ENCODE results near the gene SCRN1. TPM values are rescaled to one million over a fixed set of nuclear protein-coding genes. Genes with fewer than 3 reads are reported as not detected.
"Not testable (repeated sequence)": the region's sequence is repeated elsewhere in the genome, so short reads cannot be mapped to it uniquely, and the experiment has no call there.

The SCRN1 gene
- total RNA-seq, 2 donors from 2014 or later, result 1.3 to 2.1 TPM

- H3K36me3 Mint-ChIP-seq, result no peaks in the 10 kb centered on the region
- DNase-seq (ENCODE audit: low spot score in 2 of 2) (no peak), ATAC-seq (peak in 1 of 2 donors; percentile 41)
- no peaks in the 10 kb centered on the region for H3K9me3 Mint-ChIP-seq
- no peak overlapping the region for H3K27ac Mint-ChIP-seq
Measured at GRCh38 chr7:29977886-29978651, 11.5 kb downstream of the SCRN1 start.

- ATAC-seq (no peak), DNase-seq (ENCODE audit: low spot score in 2 of 2) (no peak)
- Mint-ChIP-seq H3K9me3 (no peaks in the 10 kb centered on the region), H3K27ac (no peak overlapping the region), H3K36me3 (no peaks in the 10 kb centered on the region)
Measured at GRCh38 chr7:29976673-29977415, 12.8 kb downstream of the SCRN1 start.

- H3K9me3 Mint-ChIP-seq, result no peaks in the 10 kb centered on the region
- DNase-seq (ENCODE audit: low spot score in 2 of 2) (no peak), ATAC-seq (no peak)
- no peaks in the 10 kb centered on the region for H3K36me3 Mint-ChIP-seq
- H3K27ac Mint-ChIP-seq, result no peak overlapping the region
Measured at GRCh38 chr7:29976266-29976665, 13.3 kb downstream of the SCRN1 start.

GRCh38 chr7:29975561-29975960 lies 14.0 kb downstream of the SCRN1 start:
- ATAC-seq (no peak), DNase-seq (ENCODE audit: low spot score in 2 of 2) (no peak)
- H3K36me3 Mint-ChIP-seq, result no peaks in the 10 kb centered on the region
- H3K9me3 Mint-ChIP-seq, result no peaks in the 10 kb centered on the region
- no peak overlapping the region for H3K27ac Mint-ChIP-seq

- ATAC-seq (no peak), DNase-seq (ENCODE audit: low spot score in 2 of 2) (no peak)
- no peak overlapping the region for H3K27ac Mint-ChIP-seq
- H3K36me3 Mint-ChIP-seq, result no peaks in the 10 kb centered on the region
- H3K9me3 Mint-ChIP-seq, result no peaks in the 10 kb centered on the region
Measured at GRCh38 chr7:29974286-29974685, 15.3 kb downstream of the SCRN1 start.

GRCh38 chr7:29972315-29972669 lies 17.3 kb downstream of the SCRN1 start:
- Mint-ChIP-seq H3K36me3 (no peaks in the 10 kb centered on the region), H3K27ac (no peak overlapping the region), H3K9me3 (no peaks in the 10 kb centered on the region)
- ATAC-seq (no peak), DNase-seq (ENCODE audit: low spot score in 2 of 2) (no peak)

GRCh38 chr7:29971566-29972314 lies 17.9 kb downstream of the SCRN1 start:
- DNase-seq (ENCODE audit: low spot score in 2 of 2) (no peak), ATAC-seq (no peak)
- H3K27ac Mint-ChIP-seq, result no peak overlapping the region
- H3K9me3 Mint-ChIP-seq, result no peaks in the 10 kb centered on the region
- no peaks in the 10 kb centered on the region for H3K36me3 Mint-ChIP-seq

- DNase-seq (ENCODE audit: low spot score in 2 of 2), result no peak
- no peaks in the 10 kb centered on the region for H3K9me3 Mint-ChIP-seq
Measured at GRCh38 chr7:29970158-29970557, 19.4 kb downstream of the SCRN1 start.

GRCh38 chr7:29969738-29970137 lies 19.9 kb downstream of the SCRN1 start:
- H3K9me3 Mint-ChIP-seq, result no peaks in the 10 kb centered on the region
- H3K36me3 Mint-ChIP-seq, result no peaks in the 10 kb centered on the region
- no peak overlapping the region for H3K27ac Mint-ChIP-seq
- ATAC-seq, result no peak
- no peak for DNase-seq (ENCODE audit: low spot score in 2 of 2)

More at GRCh38 chr7:29970158-29970557, 19.4 kb downstream of the SCRN1 start:
- H3K36me3 Mint-ChIP-seq, result no peaks in the 10 kb centered on the region
- no peak for ATAC-seq
- no peak overlapping the region for H3K27ac Mint-ChIP-seq

GRCh38 chr7:29968683-29969395 lies 20.8 kb downstream of the SCRN1 start:
- H3K36me3 Mint-ChIP-seq, result no peaks in the 10 kb centered on the region
- DNase-seq (ENCODE audit: low spot score in 2 of 2) (no peak), ATAC-seq (no peak)
- H3K27ac Mint-ChIP-seq, result no peak overlapping the region
- no peaks in the 10 kb centered on the region for H3K9me3 Mint-ChIP-seq

- H3K36me3 Mint-ChIP-seq, result no peaks in the 10 kb centered on the region
- H3K9me3 Mint-ChIP-seq, result no peaks in the 10 kb centered on the region
- ATAC-seq, result no peak
- DNase-seq (ENCODE audit: low spot score in 2 of 2), result no peak
- no peak overlapping the region for H3K27ac Mint-ChIP-seq
Measured at GRCh38 chr7:29965030-29965429, 24.6 kb downstream of the SCRN1 start.

GRCh38 chr7:29962035-29962434 lies 27.6 kb downstream of the SCRN1 start:
- Mint-ChIP-seq H3K27ac (no peak overlapping the region), H3K36me3 (no peaks in the 10 kb centered on the region), H3K9me3 (no peaks in the 10 kb centered on the region)
- DNase-seq (ENCODE audit: low spot score in 2 of 2) (no peak), ATAC-seq (no peak)

GRCh38 chr7:29961611-29962010 lies 28.0 kb downstream of the SCRN1 start:
- not testable (repeated sequence) for ATAC-seq, H3K9me3 Mint-ChIP-seq

GRCh38 chr7:29958667-29959358 lies 30.8 kb downstream of the SCRN1 start:
- ATAC-seq, result no peak
- no peaks in the 10 kb centered on the region for H3K36me3 Mint-ChIP-seq
- no peak overlapping the region for H3K27ac Mint-ChIP-seq

More at GRCh38 chr7:29961611-29962010, 28.0 kb downstream of the SCRN1 start:
- not testable (repeated sequence) for H3K27ac Mint-ChIP-seq; DNase-seq (ENCODE audit: low spot score in 2 of 2); H3K36me3 Mint-ChIP-seq

GRCh38 chr7:29957521-29958310 lies 31.9 kb downstream of the SCRN1 start:
- Mint-ChIP-seq H3K36me3 (no peaks in the 10 kb centered on the region), H3K9me3 (no peaks in the 10 kb centered on the region), H3K27ac (no peak overlapping the region)
- DNase-seq (ENCODE audit: low spot score in 2 of 2) (no peak), ATAC-seq (no peak)

More at GRCh38 chr7:29958667-29959358, 30.8 kb downstream of the SCRN1 start:
- DNase-seq (ENCODE audit: low spot score in 2 of 2), result no peak
- H3K9me3 Mint-ChIP-seq, result no peaks in the 10 kb centered on the region

Data from activated naive CD4-positive, alpha-beta T cell treated with anti-CD3 and anti-CD28 coated beads, Interleukin-2, amount 50 U/mL, for 72 hours (primary cell).